ENCODE results near the gene TMA7B.

DNA sequence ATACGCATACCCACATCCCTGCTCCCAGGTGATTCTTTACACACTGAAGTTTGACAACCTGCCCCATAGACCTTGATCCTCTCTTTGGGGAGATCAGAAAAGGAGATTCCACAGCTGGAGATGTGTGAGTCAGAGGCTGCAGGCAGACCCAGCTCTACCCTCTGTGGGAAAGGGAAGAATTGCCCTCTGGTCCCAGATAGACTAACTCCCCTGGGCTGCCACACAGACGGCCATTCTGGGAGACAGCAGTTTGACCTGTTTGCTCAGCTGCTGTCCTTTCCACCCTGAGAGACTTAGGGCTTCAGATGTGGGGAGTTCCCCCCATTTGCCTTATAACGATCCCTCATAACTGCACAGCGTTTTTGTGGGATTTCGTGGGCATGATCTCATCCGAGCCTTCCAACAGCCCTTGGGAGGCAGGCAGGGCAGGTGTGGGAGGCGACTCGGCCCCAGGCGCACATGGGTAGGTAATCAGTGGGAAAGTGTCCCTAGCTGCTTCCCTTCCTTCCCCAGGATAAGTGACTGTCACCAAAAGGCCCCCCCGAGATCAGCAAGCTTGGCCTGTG lies 48.6 kb downstream of the TMA7B start:
- TF ChIP-seq, protein P1, sequence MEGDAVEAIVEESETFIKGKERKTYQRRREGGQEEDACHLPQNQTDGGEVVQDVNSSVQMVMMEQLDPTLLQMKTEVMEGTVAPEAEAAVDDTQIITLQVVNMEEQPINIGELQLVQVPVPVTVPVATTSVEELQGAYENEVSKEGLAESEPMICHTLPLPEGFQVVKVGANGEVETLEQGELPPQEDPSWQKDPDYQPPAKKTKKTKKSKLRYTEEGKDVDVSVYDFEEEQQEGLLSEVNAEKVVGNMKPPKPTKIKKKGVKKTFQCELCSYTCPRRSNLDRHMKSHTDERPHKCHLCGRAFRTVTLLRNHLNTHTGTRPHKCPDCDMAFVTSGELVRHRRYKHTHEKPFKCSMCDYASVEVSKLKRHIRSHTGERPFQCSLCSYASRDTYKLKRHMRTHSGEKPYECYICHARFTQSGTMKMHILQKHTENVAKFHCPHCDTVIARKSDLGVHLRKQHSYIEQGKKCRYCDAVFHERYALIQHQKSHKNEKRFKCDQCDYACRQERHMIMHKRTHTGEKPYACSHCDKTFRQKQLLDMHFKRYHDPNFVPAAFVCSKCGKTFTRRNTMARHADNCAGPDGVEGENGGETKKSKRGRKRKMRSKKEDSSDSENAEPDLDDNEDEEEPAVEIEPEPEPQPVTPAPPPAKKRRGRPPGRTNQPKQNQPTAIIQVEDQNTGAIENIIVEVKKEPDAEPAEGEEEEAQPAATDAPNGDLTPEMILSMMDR (IDR thresholded peaks at IDR 0.05), result no peak
- TF ChIP-seq POLR2A (IDR thresholded peaks at IDR 0.05), result no peak

Data from esophagus squamous epithelium (tissue), 4 donors.